Renal cortex interstitium (tissue), 11 donors: ENCODE results near the gene SMIM26. TPM values are rescaled to one million over a fixed set of nuclear protein-coding genes. Genes with fewer than 3 reads are reported as not detected.

Experiments
- DNase-seq, 11 donors: peaks; one replicate each; pipeline ENCODE4 v3.0.0-alpha.2; 2013; ENCODE audit warnings: low read depth in 9 of 11, low spot score in 4 of 11; ENCODE audit errors: extremely low read depth in 1 of 11
- polyA plus RNA-seq, 3 donors: library from polyadenylated mRNA; unstranded; fragments of 120-200 nt; gene quantifications; one replicate each; pipeline ENCODE4 v1.2.1, GENCODE V29; 2013; ENCODE audit not compliant: insufficient read length in 3 of 3

Gene SMIM26
- polyA plus RNA-seq, 3 donors: 78.5 to 86.7 (median 80.4) TPM

DNA sequence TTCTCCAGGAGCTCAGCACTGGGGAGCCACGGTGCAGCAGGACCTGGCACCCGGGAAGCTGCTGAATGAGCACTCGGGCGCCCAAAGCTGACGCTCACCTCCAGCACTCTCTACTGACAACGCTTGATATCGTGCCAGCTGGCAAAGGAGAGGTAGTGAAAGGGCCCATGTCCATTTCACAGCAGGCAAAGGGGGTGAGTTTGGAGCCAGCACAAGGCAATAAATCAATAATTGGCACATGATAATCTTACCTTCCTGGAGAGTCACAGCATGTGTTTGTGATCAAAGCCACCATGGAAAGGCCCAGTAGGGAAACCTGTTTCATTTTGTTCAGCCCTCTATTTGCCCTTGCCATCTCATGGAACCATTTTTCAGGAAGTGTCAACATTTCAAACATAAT lies 23.3 kb upstream of the SMIM26 start:
- no peak for DNase-seq

DNA sequence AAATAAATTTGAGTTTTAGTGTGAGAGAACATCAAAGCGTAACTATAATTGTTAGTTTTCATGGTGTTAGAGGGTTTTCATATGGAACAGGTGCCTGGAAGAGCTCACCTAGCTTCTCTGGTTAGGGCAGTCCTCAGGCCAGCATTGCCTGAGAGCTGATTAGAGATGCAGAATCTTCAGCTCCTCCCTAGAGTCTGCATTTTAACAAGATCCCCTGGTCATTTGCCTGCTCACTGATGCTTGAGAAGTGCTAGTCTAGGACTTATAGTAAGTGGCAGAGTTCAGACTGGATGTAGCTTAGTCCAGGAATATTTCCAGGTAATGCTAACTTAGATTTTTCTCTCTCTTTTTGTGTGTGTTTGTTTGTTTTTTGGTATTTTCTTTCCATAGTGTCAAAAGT lies 21.7 kb upstream of the SMIM26 start:
- DNase-seq: peak in 1 of 11 donors; percentile 20

DNA sequence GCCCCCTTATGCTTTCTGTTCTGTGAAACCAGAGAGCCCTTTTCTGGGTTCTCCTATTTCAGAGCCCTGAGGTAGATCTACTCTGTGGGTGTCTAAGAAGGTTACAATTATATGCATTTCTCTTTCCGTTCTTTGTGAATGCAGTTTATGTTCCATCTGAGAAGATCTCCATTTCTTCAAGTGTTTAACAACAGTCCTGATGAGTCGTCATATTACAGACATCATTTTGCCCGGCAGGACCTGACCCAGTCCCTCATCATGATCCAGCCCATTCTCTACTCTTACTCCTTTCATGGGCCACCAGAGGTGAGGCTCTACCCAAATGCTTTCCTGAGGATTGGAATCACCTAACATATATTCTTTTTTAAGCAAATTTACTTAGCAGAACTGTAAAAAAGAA lies 18.8 kb upstream of the SMIM26 start:
- no peak for DNase-seq

DNA sequence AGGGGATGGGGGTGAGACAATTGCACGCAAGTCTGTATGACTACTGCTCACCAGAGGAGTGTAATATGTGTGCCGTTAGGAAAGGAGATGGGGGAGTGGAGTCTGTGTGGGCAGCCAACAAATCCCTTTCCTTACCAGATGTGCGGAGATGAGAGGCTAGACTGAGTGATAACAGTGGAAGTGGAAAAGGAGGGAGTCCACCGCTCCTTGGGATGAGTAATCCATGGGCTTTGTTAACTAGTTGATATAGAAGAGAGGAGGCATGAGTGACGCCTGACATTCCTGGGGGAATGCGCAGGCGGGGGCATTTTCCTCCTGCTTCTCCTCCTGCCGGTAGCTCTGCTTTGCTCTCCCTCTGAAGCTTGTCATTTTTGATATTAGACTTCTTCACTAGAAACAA lies 13.5 kb upstream of the SMIM26 start:
- DNase-seq: no peak

DNA sequence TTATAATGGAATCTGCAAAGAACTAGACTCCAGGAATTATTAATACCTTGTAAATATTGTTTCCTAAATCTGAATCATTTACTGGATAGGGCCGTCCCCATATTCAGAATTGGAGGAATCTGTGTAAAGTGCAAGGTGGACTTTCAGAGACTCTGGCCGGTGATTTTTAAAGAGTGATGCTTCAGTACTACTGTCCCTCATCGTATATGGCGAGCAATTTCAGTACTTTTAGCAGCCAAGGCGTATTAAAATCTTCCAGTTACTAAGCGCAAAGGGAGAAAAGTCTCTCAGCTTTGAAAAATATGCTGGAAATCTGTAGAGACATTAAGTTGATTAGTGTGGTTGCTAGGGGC lies 483 bp downstream of the SMIM26 start:
- peak in 1 of 11 donors; percentile 3 for DNase-seq

DNA sequence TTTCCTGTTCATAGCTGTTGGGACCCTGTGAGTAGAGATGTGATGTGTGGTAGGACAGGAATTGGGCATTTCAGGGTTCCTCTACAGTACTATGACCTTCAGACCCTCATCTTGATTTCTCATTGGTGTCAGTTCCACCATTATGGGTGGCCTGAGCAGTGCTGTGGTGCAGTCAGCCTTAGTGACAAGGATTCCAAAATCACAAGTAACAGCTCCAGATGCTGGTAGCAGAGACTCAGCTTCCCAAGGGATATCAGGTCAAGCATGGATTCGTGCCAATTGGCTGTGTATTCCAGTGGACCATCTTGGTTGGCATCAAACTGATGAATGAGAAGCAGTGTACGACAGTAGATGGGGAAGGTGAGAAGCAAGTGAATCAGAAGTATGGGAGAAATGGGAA lies 3.8 kb downstream of the SMIM26 start:
- DNase-seq: no peak

DNA sequence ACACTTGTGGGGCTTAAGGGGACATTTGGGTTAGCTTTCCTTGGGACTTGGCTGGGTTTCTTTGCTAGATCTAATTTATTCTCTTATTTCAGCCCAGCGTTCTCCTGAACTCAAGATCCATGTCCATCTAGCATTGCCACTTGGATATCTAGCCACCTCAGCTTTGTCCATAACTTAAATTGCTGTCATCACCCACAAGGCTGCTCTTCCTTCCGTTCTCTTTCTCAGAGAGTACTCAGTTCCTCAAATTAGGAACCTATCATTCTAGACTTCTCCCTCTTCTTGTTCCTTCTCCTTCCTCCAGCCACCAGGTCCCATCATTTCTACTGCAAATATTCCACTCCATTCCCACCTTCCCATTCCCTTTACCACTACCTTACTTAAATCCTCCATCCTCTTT lies 4.3 kb downstream of the SMIM26 start:
- DNase-seq: no peak

DNA sequence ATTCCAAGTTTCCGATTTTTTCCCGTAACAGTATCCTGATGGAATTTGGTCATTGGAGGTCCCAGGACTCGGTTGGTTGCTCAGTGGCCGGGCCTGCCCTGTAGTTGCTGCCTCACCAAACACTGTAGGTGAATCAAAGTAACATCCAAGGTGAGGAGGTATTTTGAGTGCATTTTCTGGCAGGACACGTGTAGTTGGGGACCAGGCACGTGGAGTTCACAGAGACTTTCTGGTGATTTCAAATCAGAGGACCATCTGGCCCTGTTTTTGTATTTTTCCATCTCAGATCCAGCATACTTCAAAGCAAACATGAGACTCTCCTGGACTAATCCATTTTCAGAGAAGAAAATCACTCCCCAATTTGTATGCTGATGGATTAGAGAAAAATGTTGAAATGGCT lies 10.7 kb downstream of the SMIM26 start:
- DNase-seq: no peak

DNA sequence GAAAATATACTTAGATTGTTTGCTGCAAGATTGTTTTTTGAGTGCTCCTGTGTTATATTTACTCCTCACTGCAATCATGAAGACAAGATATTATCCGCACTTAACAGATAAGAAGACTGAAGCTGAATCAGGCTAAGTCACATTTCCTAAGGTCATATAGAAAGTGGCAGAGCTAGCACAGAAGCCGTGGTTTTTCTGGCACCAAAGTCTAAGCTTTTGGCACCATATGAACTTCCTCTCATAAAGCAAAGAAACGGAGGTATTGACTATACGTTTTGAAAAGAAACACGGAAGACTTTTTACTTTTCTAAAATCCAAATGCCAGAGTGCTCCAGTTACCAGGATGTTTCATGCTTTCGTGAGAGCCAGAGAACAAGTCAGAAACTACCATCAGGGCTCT lies 11.3 kb downstream of the SMIM26 start:
- DNase-seq: no peak

DNA sequence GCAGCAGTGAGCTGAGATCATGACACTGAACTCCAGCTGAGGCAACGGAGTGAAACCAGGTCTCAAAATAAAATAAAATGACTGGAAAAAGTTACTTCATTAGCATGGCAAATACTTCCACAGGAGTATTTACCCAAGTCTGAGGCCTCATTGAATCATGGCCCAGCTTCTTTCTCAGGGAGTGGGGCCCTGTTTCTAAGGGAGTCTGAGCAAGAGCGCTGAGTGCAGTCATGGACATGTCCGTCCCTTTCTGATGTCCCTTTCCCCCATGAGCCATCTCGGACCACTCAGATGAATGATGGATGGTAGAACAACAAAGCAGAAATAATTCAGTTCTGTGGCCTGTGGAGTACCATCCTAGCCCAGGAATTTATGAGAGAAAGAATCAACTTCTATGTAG lies 12.8 kb downstream of the SMIM26 start:
- DNase-seq: no peak

DNA sequence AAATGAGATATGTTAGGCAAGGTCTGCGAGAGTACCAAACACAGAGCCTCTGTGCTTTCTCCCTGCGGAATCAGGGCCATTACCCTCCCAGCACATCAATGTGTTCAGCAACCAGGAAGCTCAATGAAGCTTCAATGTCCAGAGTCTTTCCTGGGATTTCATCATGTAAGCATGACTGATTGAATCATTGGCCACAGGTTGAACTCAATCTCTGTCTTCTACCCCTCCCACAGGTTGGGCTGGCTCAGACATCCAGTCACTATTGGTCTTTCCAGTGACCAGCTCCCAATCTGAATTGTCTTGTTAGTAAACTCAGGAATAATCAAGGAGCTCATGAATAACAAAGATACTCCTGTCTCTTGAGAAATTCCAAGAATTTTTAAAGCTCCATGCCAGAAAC lies 17.9 kb downstream of the SMIM26 start:
- DNase-seq: no peak

DNA sequence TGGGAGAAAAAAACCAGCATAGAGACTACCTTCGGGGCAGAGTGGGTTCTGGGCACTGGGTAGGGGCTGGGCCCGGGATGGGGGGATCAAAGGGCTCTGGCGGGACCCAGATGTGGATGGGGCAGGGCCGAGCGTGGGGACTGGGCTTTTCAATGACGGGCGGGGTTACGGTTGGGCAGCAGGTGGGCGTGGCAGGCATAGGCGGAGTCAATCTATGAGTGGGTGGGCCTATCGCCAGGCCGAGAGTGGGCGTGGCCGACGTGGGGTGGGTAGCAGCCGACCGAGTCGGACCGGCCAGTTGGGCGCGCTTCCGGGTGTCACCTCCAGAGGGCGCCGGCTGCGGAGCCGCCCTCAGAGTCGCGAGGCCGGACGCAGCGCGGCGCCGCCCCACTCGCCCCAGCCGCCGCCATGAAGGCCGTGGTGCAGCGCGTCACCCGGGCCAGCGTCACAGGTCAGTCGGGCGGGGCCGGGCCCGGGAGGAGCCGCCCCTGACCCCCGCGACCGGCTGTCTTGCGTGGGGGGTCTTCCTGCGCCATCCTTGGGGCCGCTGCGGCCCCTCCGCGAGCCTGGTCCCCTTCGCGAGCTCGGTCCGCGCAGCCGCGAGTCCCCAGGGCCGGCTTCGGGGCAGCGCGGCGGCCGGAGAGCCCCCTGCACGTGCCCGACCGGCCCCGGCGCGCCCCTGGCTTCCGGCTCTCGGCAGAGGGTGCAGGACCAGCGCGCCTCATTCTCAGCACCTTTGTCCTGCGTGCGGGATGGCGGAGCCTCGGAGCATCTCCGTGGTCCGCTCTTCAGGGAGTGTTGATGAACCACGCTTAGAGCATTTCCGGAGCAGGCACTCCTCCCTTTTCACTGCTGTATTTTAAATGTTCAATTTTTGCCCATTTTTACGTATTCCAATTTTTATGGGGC lies 20.7 kb downstream of the SMIM26 start, which contains the start of gene DTD1:
DTD1 (plus strand) TSS at position 390 of the 909 bp plus-strand sequence; CDS start at position 409, 19 bp downstream.
- DNase-seq: peak; percentile 54 to 80 (median 66)

DNA sequence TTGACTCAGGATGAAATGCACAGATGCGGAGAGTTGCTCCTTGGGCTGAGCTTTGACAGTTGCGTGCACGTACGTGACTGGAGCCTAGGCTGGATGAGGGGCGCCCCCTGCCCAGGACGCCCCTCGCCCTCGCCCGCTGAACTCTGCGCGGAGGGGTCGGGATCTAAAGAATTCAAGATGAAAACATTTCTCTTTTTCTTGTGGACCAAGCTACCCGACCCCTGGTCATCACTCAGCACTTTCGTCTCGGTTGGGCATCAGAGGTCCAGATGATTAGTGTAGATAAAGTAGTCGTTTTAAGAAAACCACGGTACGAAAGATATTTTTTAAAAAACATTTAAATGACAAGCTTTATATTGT lies 21.3 kb downstream of the SMIM26 start:
- DNase-seq: peak in 1 of 11 donors; percentile 2

DNA sequence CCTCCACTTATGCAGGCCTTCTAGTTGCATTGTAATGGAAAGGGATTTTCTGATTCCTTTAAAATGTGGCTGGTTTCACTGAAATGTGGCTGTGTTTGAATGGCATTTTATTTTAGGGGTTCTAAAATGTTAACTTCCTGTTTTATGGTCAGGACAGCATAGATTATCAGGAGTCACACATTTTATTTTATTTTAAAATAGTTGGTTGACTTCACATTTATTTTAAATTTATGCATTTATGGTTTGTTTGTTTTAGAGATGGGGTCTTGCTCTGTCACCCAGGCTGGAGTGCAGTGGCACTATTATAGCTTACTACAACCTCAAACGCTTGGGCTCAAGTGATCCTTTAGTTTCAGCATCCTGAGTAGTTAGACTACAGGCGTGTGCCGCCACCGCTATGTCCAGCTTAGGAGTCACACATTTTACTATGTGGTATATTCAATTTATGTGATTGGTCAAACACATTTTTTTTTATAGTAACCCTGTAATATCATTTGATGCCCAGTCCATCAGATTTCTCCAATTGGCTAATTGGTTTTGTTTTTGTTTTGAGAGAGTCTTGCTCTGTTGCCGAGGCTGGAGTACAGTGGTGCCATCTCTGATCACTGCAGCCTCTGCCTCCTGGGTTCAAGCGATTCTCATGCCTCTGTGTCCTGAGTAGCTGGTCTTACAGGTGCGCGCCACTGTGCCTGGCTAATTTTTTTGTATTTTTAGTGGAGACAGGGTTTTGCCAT lies 22.9 kb downstream of the SMIM26 start:
- no peak for DNase-seq

DNA sequence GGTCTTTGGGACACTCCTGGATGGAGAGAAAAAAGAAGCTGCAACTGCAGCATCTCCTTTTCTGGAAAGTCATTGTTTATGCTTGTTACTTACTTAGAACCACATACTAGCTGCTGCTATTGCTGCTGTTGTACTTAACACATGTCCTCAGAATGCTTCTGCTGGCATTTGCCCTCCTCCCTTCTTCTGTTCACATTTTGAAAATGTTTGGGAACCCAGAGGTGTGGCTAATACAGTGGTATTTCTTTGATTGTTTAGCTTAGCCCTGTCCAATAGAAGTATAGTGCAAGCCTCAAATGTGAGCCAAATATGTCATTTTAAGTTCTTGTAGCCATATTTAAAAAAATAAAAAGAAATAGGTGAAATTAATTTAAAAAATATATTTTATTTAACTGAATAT lies 29.0 kb downstream of the SMIM26 start:
- no peak for DNase-seq

DNA sequence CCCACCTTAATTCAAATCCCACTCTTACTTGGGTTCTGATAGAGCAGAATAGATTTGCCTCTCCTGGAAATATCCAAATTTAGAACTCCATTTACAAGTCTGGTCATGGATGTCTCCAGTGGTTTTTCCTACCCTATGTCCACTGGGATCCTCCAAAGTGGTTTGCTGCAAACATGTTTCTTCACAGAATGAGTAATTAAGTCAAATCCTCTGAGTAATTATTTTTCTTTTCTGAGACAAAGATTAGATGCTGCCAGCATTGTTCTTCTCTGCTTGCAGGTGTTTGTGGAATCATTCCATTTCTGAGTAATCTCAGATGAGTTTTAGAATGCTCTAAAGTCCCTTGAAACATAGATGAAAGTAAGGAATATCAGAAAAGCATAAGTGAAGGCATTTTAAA lies 42.5 kb downstream of the SMIM26 start:
- DNase-seq: no peak

DNA sequence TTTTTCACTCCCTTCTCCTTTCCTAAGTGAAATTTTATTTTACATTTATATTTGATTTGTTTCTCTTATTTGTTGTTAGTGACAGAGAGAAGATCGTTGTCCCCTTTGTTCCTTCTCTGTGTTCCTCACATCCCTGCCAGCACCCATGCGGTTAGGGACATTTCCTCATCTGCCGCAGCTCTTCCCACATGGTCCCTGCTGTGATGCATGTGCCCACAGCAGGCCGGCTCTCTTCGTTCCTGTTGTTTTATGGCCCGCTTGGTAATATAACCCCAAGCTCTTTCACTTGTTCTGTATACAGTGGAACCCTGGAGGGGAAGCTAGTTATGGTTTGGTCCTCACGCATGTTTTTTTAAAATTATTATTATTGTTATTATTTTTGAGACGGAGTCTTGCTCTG lies 44.3 kb downstream of the SMIM26 start:
- DNase-seq: no peak

DNA sequence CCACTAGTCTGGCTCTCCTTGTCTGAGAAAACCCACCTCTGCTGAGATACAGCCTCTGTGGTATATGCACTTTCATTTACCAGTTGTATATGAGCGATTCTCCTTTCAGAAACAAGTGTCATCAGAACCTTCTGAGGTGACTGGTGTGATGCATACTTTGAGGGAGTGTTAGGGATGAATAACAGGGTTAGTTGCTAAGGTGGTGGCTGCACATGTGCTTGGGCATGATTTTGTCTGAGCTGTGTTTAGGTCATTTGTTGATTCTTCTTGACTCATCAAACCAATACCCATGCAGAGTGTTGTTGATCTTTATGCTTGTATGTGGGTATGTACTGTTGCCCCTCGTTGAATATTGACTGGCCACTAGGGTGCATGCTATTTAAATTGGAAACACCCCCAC lies 46.3 kb downstream of the SMIM26 start:
- no peak for DNase-seq

DNA sequence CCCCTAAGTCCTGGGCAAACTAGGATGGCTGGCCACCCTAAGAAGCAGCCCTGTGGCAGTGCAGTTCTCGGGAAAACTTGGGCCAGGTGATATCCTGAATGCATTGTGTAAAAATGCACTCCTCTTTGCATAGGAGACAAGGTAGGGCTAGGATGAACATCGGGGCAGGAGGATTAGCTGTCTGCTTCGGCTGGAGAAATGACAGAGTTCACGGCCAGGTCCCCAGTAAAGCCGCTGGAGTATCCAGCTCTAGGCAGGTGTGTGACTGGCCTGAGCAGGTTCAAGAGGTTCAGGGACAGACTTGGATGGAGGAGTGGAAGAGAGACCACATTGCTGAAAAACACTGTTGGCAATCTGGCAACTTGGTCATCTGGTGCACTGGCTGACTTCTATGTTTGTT lies 47.0 kb downstream of the SMIM26 start:
- no peak for DNase-seq

DNA sequence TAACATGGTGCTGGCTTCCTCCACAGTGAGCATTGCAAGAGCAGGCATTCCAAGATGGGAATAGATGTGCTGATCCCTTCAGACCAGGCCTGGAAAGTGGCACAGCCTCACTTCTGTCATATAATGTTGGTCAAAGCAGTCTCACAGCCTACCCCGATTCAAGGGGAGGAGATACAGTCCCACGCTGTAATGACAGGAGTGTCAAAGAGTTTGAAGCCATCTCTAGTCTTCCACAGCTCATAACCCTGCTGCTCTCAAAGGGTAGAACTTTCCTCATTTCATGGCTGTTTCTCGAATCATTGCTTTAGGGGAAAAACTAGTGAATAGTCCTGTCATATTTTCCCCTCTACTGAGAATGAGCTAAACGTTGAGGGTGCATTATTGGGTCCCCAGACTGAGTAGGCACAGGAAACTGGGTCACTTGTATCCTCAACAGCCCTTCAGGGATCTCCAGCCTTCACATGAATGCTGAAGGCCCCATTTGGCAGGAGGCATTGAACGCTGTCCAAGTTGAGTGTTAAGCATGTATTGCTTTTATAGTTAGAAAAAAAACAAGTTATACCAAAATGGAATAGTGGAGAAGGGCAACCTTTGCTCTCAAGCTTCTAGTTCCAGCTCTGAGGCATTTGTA lies 47.9 kb downstream of the SMIM26 start:
- DNase-seq: no peak
